ENCODE measurements around the gene WNT3A.

The WNT3A gene

DNA sequence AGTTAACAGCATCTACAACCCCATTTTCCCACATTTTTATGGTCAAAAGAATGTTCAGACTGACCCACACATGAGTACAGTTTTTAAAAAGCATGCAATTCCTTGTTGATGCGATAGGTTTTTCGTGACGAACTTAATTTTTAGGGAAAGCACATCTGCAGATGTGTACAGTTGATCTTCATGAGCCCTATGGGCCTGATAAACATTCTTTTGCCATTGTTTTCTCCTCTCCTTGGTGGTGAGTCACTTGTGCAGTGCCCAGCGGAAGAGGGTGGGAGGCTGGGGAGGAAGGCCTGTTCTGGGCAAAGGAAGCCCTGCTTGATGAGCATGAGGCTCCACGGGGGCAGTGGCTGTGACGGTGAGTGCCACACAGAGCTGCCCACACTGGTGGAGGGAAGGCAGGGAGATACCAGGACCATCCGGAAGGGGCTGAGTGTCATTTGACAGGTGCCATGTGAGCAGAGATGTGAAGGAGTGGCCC lies 81.0 kb downstream of the WNT3A start:
- no peak for FAIRE-seq
- peak; percentile 86 for DNase-seq (ENCODE audit: insufficient read length, low spot score)
- TF ChIP-seq POLR2A (IDR thresholded peaks at IDR 0.05; ENCODE audit: low read depth, low read length), result 0 out of 2 replicates have a peak, but pooled peaks have one; percentile 24

DNA sequence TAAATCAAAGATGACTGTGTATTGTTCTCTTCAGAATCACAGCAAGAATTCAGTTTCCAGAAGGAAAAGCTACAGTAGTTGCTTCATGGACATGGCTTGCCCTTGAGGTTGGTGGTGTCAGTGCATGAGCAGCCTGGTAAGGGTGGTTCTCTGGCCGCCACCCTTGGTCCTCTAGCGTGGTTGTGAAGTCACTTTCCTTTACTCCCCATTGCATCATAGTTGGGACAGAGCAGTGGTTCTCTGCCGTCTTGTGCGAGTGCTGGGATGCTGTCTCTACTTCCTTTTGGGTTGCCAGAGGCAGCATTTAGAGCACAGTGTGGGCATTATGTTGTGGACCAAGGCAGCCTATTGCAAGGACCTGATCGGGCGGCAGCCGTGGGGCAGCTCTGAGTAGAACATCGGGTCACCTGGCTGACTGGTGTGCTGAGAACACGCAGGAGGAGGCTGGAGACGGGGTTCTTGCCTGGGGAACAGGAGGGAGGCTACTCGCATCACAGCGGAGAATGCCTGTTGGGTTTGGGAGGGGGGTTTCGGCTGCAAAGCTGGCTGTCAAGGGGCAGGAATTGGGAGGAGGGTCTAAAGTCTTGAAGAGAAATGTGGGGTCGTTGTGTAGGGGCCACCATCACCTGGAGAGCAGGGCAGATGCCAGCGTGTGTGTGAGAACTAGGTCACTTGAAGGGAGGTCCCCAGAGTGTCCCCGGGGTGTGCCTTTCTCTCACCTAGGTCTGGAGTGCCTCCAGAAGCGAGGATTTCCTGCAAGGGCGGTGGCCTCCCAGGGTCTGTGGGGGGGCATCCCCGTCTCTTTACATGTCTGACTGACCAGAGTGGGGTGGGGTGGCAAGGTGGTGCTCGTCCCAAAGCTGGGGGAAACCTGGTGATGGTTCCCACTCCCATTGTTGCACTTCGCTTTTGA lies 82.0 kb downstream of the WNT3A start:
- no peak for TF ChIP-seq POLR2A (IDR thresholded peaks at IDR 0.05; ENCODE audit: low read depth, low read length)
- no peak for FAIRE-seq

DNA sequence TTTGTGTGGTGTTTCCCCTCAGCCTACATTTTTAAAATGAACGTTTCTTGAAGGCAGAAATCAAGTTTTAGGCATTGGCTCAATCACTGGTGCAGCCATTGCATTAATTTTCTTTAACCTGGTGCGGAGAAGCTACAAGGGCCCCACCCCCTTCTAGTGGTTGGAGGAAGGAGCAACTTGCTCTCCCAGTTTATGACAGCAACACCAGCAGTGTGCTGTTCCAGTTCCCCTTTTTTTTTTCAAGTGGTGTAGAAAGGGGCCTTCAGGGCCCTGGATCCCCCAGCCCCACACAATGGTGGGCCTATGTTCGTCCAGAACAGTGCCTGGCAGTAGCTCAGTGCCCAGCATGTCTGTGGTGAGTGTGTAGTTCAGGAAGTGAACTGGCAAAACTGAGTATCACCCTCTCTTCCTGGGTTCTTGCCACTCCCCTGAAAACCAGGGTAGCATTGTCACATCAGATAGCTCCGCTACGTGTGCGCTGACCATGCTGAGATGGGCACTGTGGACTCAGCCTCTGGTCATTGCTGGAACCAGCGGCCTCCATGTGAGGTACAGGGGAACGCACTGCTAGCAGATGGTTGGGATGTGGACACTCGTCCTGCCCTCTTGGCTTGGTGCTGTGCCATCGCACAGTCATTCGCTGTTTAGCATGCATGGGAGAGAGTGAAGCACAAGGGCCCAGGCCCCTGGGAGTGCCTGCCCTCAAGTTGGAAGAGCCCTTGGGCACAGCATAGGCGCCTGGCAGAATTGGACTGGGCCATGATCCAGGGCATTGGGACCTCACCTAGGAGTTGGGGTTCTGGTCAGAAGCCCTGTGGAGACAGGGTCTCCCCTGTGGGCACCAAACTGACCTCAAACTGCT lies 83.0 kb downstream of the WNT3A start:
- no peak for DNase-seq (ENCODE audit: insufficient read length, low spot score)
- no peak for FAIRE-seq
- no peak for TF ChIP-seq POLR2A (IDR thresholded peaks at IDR 0.05; ENCODE audit: low read depth, low read length)

More for the DNA sequence above, 82.0 kb downstream of the WNT3A start:
- no peak for DNase-seq (ENCODE audit: insufficient read length, low spot score)

DNA sequence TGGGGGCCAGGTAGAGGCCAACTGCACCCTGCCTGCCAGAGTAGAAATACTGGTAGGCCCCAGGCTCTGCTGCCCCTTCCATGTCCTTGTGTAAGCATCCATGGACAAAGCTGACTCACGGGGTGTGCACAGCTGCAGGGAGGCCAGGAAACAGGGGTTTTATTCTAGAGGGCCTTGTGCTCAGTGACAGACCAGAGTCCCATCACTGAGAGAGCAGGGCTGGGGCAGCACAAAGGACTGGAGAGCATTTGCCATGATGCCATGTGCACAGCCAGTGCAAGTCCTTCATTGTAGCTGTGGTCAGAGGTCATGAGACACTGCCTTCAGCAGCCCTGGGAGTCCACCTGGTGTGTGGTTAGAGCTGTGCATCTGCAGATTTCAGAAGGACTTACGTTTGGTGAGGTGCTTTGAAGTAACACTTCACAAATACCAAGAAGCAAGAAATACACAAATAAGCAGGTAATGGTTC lies 83.8 kb downstream of the WNT3A start:
- no peak for TF ChIP-seq POLR2A (IDR thresholded peaks at IDR 0.05; ENCODE audit: low read depth, low read length)
- no peak for FAIRE-seq
- no peak for DNase-seq (ENCODE audit: insufficient read length, low spot score)

DNA sequence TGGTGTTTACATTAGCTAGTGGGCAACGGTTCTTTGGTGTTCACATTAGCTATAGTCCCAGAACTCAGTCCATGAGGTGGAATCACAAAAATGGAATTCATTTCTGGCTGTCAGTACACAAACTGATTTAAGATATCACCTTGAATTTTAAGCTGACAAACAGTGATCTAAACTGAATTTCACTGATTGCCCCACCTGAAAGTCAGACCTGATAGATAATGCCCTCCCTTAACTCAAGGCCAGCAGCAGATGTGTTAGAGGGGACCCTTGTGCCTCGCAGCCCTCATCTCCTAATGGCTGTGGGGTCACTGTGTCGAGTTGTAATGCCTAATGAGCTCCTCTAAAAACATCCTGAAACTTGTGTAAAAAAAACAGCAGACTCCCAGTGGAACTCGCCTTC lies 84.3 kb downstream of the WNT3A start:
- FAIRE-seq (no peak), DNase-seq (ENCODE audit: insufficient read length, low spot score) (no peak)
- no peak for TF ChIP-seq POLR2A (IDR thresholded peaks at IDR 0.05; ENCODE audit: low read depth, low read length)

DNA sequence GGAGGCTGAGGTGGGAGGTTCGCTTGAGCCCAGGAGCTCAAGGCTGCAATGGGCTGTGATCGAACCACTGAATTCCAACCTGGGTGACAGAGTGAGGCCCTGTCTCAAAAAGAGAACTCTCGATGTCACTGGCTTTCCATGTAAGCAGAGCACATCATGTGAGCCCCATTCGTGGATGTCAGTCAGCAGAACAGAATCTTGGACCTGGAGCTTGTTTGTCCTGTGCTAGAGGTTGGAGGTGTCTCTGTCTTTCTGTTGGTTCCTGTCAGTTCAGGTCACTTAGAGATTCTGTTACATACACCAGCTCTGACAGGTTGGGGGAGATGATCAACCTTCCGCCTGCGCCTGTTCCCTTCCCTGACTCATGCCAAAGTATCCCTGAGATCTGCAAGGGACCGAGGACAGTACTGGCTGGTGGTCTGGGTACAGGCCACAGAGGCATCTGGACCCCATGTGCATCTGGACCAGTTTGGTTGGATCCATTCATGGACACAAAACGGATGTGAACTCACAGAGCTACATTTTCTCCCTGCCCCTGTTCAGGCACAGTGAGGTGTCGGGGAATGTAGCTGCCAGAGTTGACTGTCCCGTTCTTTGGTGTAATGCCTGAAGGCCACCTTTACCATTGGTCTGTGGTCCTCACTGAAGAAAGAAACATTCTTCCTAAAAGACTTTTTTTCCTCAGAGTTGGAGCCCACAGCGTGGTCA lies 85.7 kb downstream of the WNT3A start:
- DNase-seq (ENCODE audit: insufficient read length, low spot score) (no peak), FAIRE-seq (no peak)
- TF ChIP-seq POLR2A (IDR thresholded peaks at IDR 0.05; ENCODE audit: low read depth, low read length), result no peak

DNA sequence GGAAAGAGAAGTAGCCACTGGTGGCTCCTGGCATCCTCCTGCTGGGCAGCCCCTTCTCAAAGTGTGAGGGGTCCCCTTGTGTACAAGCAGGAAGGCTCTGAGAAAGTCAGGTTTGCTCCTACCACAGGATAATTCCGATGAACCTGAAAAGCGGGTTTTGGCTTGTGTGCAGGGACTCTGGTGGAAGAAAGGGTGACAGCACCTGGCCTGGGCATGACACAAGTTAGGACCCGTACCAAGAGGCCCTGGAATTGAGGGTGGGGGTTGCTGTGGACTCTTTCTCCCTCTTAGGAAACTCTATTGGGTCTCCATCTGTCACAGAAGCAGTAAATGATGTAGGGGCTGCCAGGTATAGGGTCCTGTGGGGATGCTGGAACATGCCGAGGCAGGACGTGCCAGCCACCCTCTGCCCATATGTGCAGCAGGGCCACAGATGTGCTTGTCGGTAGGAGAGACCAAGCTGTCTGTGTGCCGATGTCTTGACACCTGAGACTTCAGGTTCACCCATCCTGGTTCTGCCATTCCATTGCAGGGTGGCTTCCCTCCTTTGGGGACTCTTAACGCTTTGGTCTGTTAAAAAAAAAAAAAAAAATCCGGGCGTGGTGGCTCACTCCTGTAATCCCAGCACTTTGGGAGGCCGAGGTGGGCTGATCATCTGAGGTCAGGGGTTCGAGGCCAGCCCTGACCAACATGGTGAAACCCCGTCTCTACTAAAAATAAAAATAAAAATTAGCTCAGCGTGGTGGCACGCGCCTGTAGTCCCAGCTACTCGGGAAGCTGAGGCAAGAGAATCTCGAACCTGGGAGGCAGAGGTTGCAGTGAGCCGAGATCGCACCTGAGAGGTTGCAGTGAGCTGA lies 86.5 kb downstream of the WNT3A start:
- TF ChIP-seq POLR2A (IDR thresholded peaks at IDR 0.05; ENCODE audit: low read depth, low read length), result no peak
- FAIRE-seq (no peak), DNase-seq (ENCODE audit: insufficient read length, low spot score) (no peak)

DNA sequence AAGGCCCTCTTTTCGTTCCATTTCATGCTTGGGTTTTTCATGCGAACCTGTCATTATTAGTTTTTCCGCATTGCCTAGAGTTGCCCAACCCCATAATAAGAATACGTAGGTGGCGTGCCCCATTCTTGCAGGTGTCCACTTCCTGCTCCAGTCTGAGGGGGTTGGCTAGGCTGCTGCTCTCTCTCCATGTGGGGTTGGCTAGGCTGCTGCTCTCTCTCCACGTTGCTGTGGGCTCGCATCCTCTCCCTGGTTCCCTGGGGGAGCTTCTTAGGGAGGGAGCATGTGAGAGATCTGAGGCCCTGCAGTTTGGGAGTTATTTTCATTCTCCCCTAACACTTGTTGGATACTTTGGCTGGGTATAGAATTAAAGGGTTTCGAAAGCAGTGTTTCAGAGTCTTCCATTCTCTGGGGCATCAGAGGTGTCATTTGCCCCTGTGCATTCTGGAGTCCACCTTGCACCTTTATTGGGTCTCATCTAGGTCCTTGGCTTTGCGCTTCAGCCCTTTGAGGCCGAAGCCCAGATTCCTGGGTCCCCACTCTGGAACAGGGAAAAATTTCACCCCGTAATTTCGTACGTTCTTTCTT lies 87.7 kb downstream of the WNT3A start:
- TF ChIP-seq POLR2A (IDR thresholded peaks at IDR 0.05; ENCODE audit: low read depth, low read length), result no peak
- DNase-seq (ENCODE audit: insufficient read length, low spot score) (no peak), FAIRE-seq (no peak)

DNA sequence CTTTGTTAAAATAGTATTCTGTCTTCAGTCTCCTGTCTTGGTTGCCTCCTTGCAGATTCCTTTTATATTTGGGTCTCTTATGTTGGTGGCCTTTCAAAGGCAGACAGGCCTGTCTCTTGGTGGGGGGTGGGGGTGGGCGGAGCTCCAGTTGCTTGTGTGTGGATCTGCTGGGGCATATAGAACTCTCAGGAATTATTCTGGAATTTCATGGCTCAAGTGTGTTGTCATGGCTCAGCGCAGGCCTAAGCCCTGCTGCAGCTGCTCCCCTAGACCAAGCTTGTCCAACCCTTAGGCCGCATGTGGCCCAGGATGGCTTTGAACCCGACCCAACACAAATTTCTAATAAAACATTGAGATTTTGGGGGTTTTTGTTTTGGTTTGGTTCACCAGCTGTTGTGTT lies 88.4 kb downstream of the WNT3A start:
- FAIRE-seq (no peak), DNase-seq (ENCODE audit: insufficient read length, low spot score) (no peak)
- TF ChIP-seq POLR2A (IDR thresholded peaks at IDR 0.05; ENCODE audit: low read depth, low read length), result no peak

DNA sequence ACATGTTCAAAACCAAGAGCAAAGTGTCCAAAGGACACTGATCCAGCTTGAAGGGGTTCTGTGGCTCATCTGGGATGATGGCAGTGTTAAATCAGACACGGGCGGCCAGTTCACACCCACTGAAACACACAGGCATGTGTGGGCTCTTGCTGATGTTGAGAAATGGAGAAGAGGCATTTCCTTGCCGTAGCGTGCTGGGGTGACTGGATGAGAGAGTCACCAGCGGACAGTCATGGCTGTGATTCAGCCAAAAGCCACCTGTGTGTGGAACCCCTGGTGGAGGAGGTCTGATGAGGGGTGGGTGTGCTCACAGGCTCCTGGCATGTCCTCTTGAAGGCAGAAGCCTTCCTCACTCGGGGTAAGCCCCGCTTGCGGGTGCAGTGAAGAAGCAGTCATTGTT lies 89.1 kb downstream of the WNT3A start:
- TF ChIP-seq POLR2A (IDR thresholded peaks at IDR 0.05; ENCODE audit: low read depth, low read length), result no peak
- DNase-seq (ENCODE audit: insufficient read length, low spot score) (no peak), FAIRE-seq (no peak)

DNA sequence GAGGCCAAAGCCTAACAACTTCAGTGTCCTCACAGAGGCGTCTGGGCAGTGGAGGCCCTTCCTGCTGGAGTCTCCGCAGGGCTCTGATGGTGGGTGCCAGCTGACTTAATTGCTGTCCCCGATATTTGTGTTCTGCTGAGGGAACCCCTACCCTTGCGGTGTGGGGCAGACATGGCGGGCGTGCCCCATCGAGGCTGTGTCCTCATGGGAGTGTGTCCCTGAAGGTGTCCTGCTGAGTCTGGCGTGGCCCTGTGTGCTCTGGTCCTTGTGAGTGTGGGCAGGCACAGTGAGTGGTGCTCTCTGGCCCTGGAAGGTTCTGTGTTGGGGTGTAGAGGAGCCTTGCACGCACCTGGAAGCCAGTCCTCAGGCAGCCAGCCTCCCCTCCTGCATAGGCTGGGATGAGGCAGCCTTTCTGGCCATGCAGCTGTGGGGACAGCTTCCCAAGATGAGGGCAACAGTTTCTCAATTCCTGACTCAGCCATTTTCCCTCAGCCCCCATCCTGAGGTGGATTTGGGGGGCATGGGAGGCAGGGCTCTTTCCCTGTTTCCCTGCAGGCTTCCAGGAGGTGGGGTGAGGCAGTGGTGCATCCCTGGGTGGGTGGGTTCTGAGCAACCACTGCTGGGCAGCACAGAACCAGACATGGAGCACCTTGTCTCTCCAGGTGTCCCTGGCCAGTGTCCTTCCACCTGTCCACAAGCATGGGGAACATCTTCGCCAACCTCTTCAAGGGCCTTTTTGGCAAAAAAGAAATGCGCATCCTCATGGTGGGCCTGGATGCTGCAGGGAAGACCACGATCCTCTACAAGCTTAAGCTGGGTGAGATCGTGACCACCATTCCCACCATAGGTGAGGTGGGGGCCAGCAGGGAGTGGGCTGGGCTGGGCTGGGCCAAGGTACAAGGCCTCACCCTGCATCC lies 89.9 kb downstream of the WNT3A start:
- no peak for TF ChIP-seq POLR2A (IDR thresholded peaks at IDR 0.05; ENCODE audit: low read depth, low read length)
- DNase-seq (ENCODE audit: insufficient read length, low spot score) (no peak), FAIRE-seq (no peak)
